Cortex of kidney (tissue), 1 donor: ENCODE results near the gene OCA2.
"Not testable (repeated sequence)": the region's sequence is repeated elsewhere in the genome, so short reads cannot be mapped to it uniquely, and the experiment has no call there.

Experiments used
- DNase-seq: peaks from one replicate; lab custom pipeline; 2025; lab: John Stamatoyannopoulos, UW

Gene OCA2

DNA sequence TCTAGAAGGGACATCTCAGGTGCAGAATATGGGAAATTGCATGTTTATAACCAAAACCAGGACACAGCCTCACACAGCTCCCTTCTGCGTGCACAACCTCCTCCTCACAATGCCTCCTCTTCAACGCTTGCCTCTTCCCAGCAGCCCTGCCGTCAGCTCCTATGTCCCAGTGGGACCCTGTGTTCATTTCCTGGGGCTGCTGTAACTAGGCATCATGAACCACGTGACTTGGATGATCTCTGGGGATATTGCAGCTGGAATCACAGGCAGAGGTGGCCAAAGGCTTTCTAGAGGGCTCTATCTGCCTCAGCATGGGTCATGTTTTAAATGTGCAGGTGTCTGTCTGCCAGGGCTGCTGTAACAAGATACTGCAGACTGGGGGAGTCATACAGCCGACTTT, 375.3 kb downstream of the OCA2 start:
- no peak for DNase-seq

- DNase-seq = no peak
Measured at GRCh38 chr15:27722102-27722501, 377.0 kb downstream of the OCA2 start.

- DNase-seq = no peak
Measured at GRCh38 chr15:27714675-27715074, 384.4 kb downstream of the OCA2 start.

- not testable (repeated sequence) for DNase-seq
Measured at GRCh38 chr15:27713850-27714249, 385.3 kb downstream of the OCA2 start.

- DNase-seq = no peak
Measured at GRCh38 chr15:27707257-27707656, 391.9 kb downstream of the OCA2 start.

- no peak for DNase-seq
Measured at GRCh38 chr15:27706300-27706699, 392.8 kb downstream of the OCA2 start.

GRCh38 chr15:27705056-27705455, 394.1 kb downstream of the OCA2 start:
- no peak for DNase-seq
